VCaP (cell line): ENCODE results near the gene SEPTIN10.
A peak's percentile ranks its signal among the peaks of the same experiment; 100 is the strongest.

Experiments used
- H3K27ac ChIP-seq: fragments of 450-650 bp; 2 replicates; pipeline ENCODE4 v1.5.1; 2017
- CTCF ChIP-seq: fragments of 450-650 bp; conservative IDR thresholded peaks from 2 replicates; pipeline ENCODE4 v1.5.1; 2017; ENCODE audit warnings: mild to moderate bottlenecking, moderate library complexity

The SEPTIN10 gene

GRCh38 chr2:109613922-109614714, at the start of gene SEPTIN10, which contains the start of gene SOWAHC:
SEPTIN10 (minus strand) TSS chr2:109613966; CDS start chr2:109613827, 139 bp downstream.
SOWAHC (plus strand) TSS chr2:109614364; CDS start chr2:109614490, 126 bp downstream.
- TF ChIP-seq CTCF: no peak
- peak within 1 kb of the TSS; percentile 83 for H3K27ac ChIP-seq

- H3K27ac ChIP-seq: no peak overlapping the region
- TF ChIP-seq CTCF: peak; percentile 29
Measured at GRCh38 chr2:109662889-109663288, 49.1 kb upstream of the SEPTIN10 start.

GRCh38 chr2:109660046-109660860, 46.5 kb upstream of the SEPTIN10 start:
- TF ChIP-seq CTCF: no peak
- H3K27ac ChIP-seq: no peak overlapping the region

- TF ChIP-seq CTCF: no peak
- H3K27ac ChIP-seq: no peak overlapping the region
Measured at GRCh38 chr2:109659396-109660045, 45.8 kb upstream of the SEPTIN10 start.

GRCh38 chr2:109655287-109655686, 41.5 kb upstream of the SEPTIN10 start:
- TF ChIP-seq CTCF: no peak
- no peak overlapping the region for H3K27ac ChIP-seq

- no peak for TF ChIP-seq CTCF
- H3K27ac ChIP-seq: no peak overlapping the region
Measured at GRCh38 chr2:109654326-109655050, 40.7 kb upstream of the SEPTIN10 start.
